Suprapubic skin (tissue), 4 donors: Measurements from ENCODE around the gene NSUN3. TPM values are rescaled to one million over a fixed set of nuclear protein-coding genes. Genes with fewer than 3 reads are reported as not detected.

Experiments
- DNase-seq, 2 donors: peaks; one replicate each; pipeline ENCODE4 v3.0.0-alpha.2; 2019; ENCODE audit warnings: low spot score in 2 of 2
- H3K27ac ChIP-seq: fragments of 200-600 bp; sonication (generic); one replicate; pipeline ENCODE4 v1.5.1; 2019
- H3K27me3 ChIP-seq: fragments of 200-600 bp; sonication (generic); one replicate; pipeline ENCODE4 v1.5.1; 2019
- H3K36me3 ChIP-seq: fragments of 200-600 bp; sonication (generic); one replicate; pipeline ENCODE4 v1.5.1; 2019
- H3K4me1 ChIP-seq: fragments of 200-600 bp; sonication (generic); one replicate; pipeline ENCODE4 v1.5.1; 2019
- H3K4me3 ChIP-seq: fragments of 200-600 bp; sonication (generic); one replicate; pipeline ENCODE4 v1.5.1; 2019; ENCODE audit warnings: mild to moderate bottlenecking
- H3K9me3 ChIP-seq: fragments of 200-600 bp; sonication (generic); one replicate; pipeline ENCODE4 v1.5.1; 2019
- EP300 ChIP-seq: sonication (generic); formaldehyde crosslinking; IDR thresholded peaks from one replicate; pipeline ENCODE4 v1.6.1; 2017; ENCODE audit warnings: antibody characterized with exemption
- POLR2A ChIP-seq, 2 donors: fragments of 450-650 bp; IDR thresholded peaks; one replicate each; pipeline ENCODE4 v1.6.1; 2017; ENCODE audit warnings: antibody characterized with exemption in 2 of 2, mild to moderate bottlenecking in 2 of 2, moderate library complexity in 2 of 2
- POLR2AphosphoS5 ChIP-seq, 3 donors: sonication (generic); formaldehyde crosslinking; IDR thresholded peaks; one replicate each; pipeline ENCODE4 v1.6.1; 2017; ENCODE audit warnings: antibody characterized with exemption in 3 of 3
- WGBS: methylation state at CpG from one replicate; pipeline ENCODE4 v1.1.5; 2018; 5-methylcytosine and 5-hydroxymethylcytosine counted together
- total RNA-seq, 4 donors: library from RNA; depleted of rRNA; stranded (reverse); fragments of >200 nt; gene quantifications; one replicate each; pipeline ENCODE4 v1.1.0, GENCODE V29; 2016
- TF ChIP-seq, protein P1 (sequence below), 2 donors: fragments of 200-600 bp in 1 of 2; fragments of 450-650 bp in 1 of 2; sonication (generic) in 1 of 2; IDR thresholded peaks; one replicate each; pipeline ENCODE4 v1.5.1; 2016 to 2019; ENCODE audit warnings: antibody characterized with exemption in 2 of 2, mild to moderate bottlenecking in 1 of 2, moderate library complexity in 1 of 2

NSUN3 gene
- total RNA-seq, 4 donors from 2014 or later: 6.8 to 18.6 (median 8.9) TPM

GRCh38 chr3:94121161-94121560 lies 58.3 kb downstream of the NSUN3 start:
- Histone ChIP-seq H3K4me1 (peaks cover 5% of the 10 kb centered on the region), H3K27me3 (no peaks in the 10 kb centered on the region), H3K27ac (no peak overlapping the region), H3K36me3 (peaks cover 6% of the 10 kb centered on the region), H3K4me3 (no peak overlapping the region), H3K9me3 (no peaks in the 10 kb centered on the region)
- TF ChIP-seq POLR2A (IDR thresholded peaks at IDR 0.05): no peak
- TF ChIP-seq, protein P1, sequence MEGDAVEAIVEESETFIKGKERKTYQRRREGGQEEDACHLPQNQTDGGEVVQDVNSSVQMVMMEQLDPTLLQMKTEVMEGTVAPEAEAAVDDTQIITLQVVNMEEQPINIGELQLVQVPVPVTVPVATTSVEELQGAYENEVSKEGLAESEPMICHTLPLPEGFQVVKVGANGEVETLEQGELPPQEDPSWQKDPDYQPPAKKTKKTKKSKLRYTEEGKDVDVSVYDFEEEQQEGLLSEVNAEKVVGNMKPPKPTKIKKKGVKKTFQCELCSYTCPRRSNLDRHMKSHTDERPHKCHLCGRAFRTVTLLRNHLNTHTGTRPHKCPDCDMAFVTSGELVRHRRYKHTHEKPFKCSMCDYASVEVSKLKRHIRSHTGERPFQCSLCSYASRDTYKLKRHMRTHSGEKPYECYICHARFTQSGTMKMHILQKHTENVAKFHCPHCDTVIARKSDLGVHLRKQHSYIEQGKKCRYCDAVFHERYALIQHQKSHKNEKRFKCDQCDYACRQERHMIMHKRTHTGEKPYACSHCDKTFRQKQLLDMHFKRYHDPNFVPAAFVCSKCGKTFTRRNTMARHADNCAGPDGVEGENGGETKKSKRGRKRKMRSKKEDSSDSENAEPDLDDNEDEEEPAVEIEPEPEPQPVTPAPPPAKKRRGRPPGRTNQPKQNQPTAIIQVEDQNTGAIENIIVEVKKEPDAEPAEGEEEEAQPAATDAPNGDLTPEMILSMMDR (IDR thresholded peaks at IDR 0.05): no peak
- TF ChIP-seq POLR2AphosphoS5 (IDR thresholded peaks at IDR 0.05): no peak
- no peak for TF ChIP-seq EP300
- 88% methylated on average over 2 of the region's 2 CpGs for WGBS
- DNase-seq: no peak

GRCh38 chr3:94127115-94127514 lies 64.3 kb downstream of the NSUN3 start:
- WGBS: 43% methylated on average over 2 of the region's 2 CpGs
- DNase-seq: no peak
- Histone ChIP-seq H3K4me3 (no peak overlapping the region), H3K9me3 (no peaks in the 10 kb centered on the region), H3K4me1 (no peaks in the 10 kb centered on the region), H3K27ac (no peak overlapping the region), H3K27me3 (no peaks in the 10 kb centered on the region), H3K36me3 (peaks cover 25% of the 10 kb centered on the region)
- no peak for TF ChIP-seq POLR2A (IDR thresholded peaks at IDR 0.05)
- TF ChIP-seq POLR2AphosphoS5 (IDR thresholded peaks at IDR 0.05): no peak
- TF ChIP-seq, protein P1 (IDR thresholded peaks at IDR 0.05): no peak
- no peak for TF ChIP-seq EP300

DNA sequence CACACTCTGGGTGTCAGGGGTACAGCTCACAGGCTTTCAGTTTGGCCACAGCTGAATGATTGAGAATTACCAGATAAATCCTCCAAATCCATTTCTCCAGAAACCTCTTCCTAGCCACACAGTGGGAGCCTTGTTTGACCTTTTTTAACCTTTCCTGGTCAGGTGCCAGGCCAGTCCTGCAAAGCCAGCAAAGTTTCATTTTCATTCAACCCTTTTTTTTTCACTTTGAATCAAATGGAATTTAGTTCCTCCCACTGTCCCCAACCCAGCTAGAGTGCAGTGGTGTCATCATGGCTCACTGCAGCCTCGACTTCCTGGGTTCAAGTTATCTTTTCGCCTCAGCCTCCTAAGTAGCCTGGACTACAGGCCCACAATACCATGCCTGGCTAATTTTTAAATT lies 67.8 kb downstream of the NSUN3 start:
- peaks cover 22% of the 10 kb centered on the region for H3K36me3 ChIP-seq
- WGBS: 83% methylated on average over 2 of the region's 2 CpGs
- H3K4me3 ChIP-seq: no peak overlapping the region
- TF ChIP-seq, protein P1 (IDR thresholded peaks at IDR 0.05): no peak
- TF ChIP-seq EP300: no peak
- TF ChIP-seq POLR2A (IDR thresholded peaks at IDR 0.05): no peak
- TF ChIP-seq POLR2AphosphoS5 (IDR thresholded peaks at IDR 0.05): no peak
- H3K27me3 ChIP-seq: no peaks in the 10 kb centered on the region
- H3K27ac ChIP-seq: no peak overlapping the region
- no peaks in the 10 kb centered on the region for H3K9me3 ChIP-seq
- no peaks in the 10 kb centered on the region for H3K4me1 ChIP-seq
- DNase-seq: no peak

DNA sequence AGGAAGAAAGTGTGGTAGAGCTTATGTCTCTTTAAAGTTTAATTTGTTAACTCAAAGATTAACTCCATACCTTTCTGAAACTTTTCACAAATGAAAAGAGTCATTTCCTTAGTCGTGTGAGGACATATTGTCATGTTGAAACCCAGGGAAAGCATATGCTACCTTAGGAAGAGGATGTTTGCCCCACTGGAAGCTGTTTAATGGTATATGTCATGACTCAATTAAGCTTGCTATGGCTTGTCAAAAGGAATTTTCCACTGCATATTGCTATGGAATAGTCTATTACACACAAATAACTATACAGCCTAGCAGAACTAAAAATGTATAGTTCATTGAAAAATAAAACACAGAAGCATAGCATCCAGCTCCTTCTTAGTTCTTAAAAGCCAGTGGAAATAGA lies 69.9 kb downstream of the NSUN3 start:
- H3K4me1 ChIP-seq: no peaks in the 10 kb centered on the region
- peaks cover 11% of the 10 kb centered on the region for H3K36me3 ChIP-seq
- no peak for DNase-seq
- no peak overlapping the region for H3K27ac ChIP-seq
- 5% methylated on average over 1 of the region's 1 CpG for WGBS
- no peaks in the 10 kb centered on the region for H3K27me3 ChIP-seq
- no peak overlapping the region for H3K4me3 ChIP-seq
- H3K9me3 ChIP-seq: no peaks in the 10 kb centered on the region
- TF ChIP-seq EP300: no peak
- TF ChIP-seq, protein P1 (IDR thresholded peaks at IDR 0.05): no peak
- no peak for TF ChIP-seq POLR2A (IDR thresholded peaks at IDR 0.05)
- TF ChIP-seq POLR2AphosphoS5 (IDR thresholded peaks at IDR 0.05): no peak

- no peaks in the 10 kb centered on the region for H3K9me3 ChIP-seq
- TF ChIP-seq EP300 (no peak), POLR2A (IDR thresholded peaks at IDR 0.05) (no peak), POLR2AphosphoS5 (IDR thresholded peaks at IDR 0.05) (no peak)
- TF ChIP-seq, protein P1 (IDR thresholded peaks at IDR 0.05): no peak
- no peak overlapping the region for H3K4me3 ChIP-seq
- H3K4me1 ChIP-seq: no peaks in the 10 kb centered on the region
- H3K27me3 ChIP-seq: no peaks in the 10 kb centered on the region
- WGBS: 38% methylated on average over 1 of the region's 1 CpG
- H3K27ac ChIP-seq: no peak overlapping the region
- DNase-seq: no peak
- H3K36me3 ChIP-seq: no peaks in the 10 kb centered on the region
Observed at GRCh38 chr3:94136133-94136532, 73.3 kb downstream of the NSUN3 start.
